ENCODE results near the gene POLR2F. TPM values are rescaled to one million over a fixed set of nuclear protein-coding genes. Genes with fewer than 3 reads are reported as not detected.

Gene POLR2F
- total RNA-seq, 1 experiment from 2014 or later = 141 TPM

- Mint-ChIP-seq H3K4me1 (peaks cover 0 to 23% of the 10 kb centered on the region in 2 experiments; a peak in 2 of 4 replicates), H3K27ac (no peak overlapping the region; a peak in 1 of 7 replicates), H3K4me3 (no peak overlapping the region), H3K27me3 (ENCODE audit: low read depth) (peaks cover 23% of the 10 kb centered on the region), H3K9me3 (peaks cover 0 to 2% of the 10 kb centered on the region in 2 experiments; a peak in 3 of 5 replicates), H3K36me3 (ENCODE audit: insufficient read depth in 1 of 3, low read depth in 3 of 3) (no peaks in the 10 kb centered on the region)
- H4K20me1 ChIP-seq (ENCODE audit: control insufficient read depth, insufficient read depth, insufficient read length) = no peaks in the 10 kb centered on the region
- no peak overlapping the region for H4K8ac ChIP-seq (replicated peaks; ENCODE audit: insufficient read length, low read depth, low read length)
- no peak overlapping the region for H4K5ac ChIP-seq (ENCODE audit: insufficient read length, low read depth, low read length)
- no peaks in the 10 kb centered on the region for H3K23me2 ChIP-seq (ENCODE audit: insufficient read length, low read depth, low read length, poor library complexity, severe bottlenecking)
- no peak overlapping the region for H2BK15ac ChIP-seq (ENCODE audit: low read depth, low read length)
- no peaks in the 10 kb centered on the region for H3K79me1 ChIP-seq (ENCODE audit: insufficient read depth, low read depth, low read length, poor library complexity, severe bottlenecking)
- H2BK12ac ChIP-seq (ENCODE audit: insufficient read length, low read depth, low read length) = no peak overlapping the region
- no peaks in the 10 kb centered on the region for H3K79me2 ChIP-seq (ENCODE audit: insufficient read depth, low read length)
- H3K4me2 ChIP-seq (ENCODE audit: insufficient read depth, insufficient read length, low read length) = no peak overlapping the region
- H3K18ac ChIP-seq (ENCODE audit: insufficient read length, low read depth, low read length) = no peak overlapping the region
- no peak overlapping the region for H3K9ac ChIP-seq (ENCODE audit: extremely low read depth, insufficient read length, low read length)
- no peaks in the 10 kb centered on the region for H3K4me1 ChIP-seq (ENCODE audit: insufficient read depth, low read length)
- H2BK20ac ChIP-seq (ENCODE audit: low read depth, low read length, poor library complexity, severe bottlenecking) = no peak overlapping the region
- H3K27ac ChIP-seq (ENCODE audit: insufficient read length, low read depth, low read length) = no peak overlapping the region
- no peak for DNase-seq
- H2AFZ ChIP-seq (ENCODE audit: low read length) = no peak overlapping the region
- no peaks in the 10 kb centered on the region for H3K27me3 ChIP-seq (ENCODE audit: insufficient read depth, low read length)
- H2BK120ac ChIP-seq (ENCODE audit: low read depth, low read length, poor library complexity, severe bottlenecking) = no peak overlapping the region
- TF ChIP-seq CTCF (conservative IDR thresholded peaks at IDR 0.05) = 0 out of 3 replicates have a peak, but pooled peaks have one; percentile 16
- H4K91ac ChIP-seq (ENCODE audit: insufficient read length, low read depth, low read length) = no peak overlapping the region
- H3K9me3 ChIP-seq (ENCODE audit: control insufficient read depth, low read depth, low read length) = no peaks in the 10 kb centered on the region
- no peak overlapping the region for H2BK5ac ChIP-seq (ENCODE audit: insufficient read length, low read length)
- WGBS (ENCODE audit: extremely low coverage, insufficient read length, low lambda C conversion rate) = no CpG with 5 or more reads among the region's 7 CpGs
- H3T11ph ChIP-seq (ENCODE audit: low read length) = no peak overlapping the region
- no peak overlapping the region for H3K4ac ChIP-seq (ENCODE audit: low read depth, low read length)
- H3K23ac ChIP-seq (ENCODE audit: insufficient read length, low read depth, low read length) = no peak overlapping the region
- H3K14ac ChIP-seq (ENCODE audit: insufficient read depth, low read length) = no peak overlapping the region
- H3K56ac ChIP-seq (ENCODE audit: insufficient read length, low read depth, low read length) = no peak overlapping the region
- no peak overlapping the region for H2AK5ac ChIP-seq (ENCODE audit: insufficient read length, low read length)
Measured at GRCh38 chr22:38017272-38017920, 63.9 kb downstream of the POLR2F start.

Measured in H9 (cell line).